ENCODE data around the gene PKNOX2. TPM values are rescaled to one million over a fixed set of nuclear protein-coding genes. Genes with fewer than 3 reads are reported as not detected.

Gene PKNOX2
- total and polyA plus RNA-seq, 2 of the 4 experiments (the other 2 are of a cell fraction) = 0.72 to 2.3 TPM

- CTCF ChIA-PET = no interaction called here
- WGBS, 2 experiments (ENCODE audit: extremely low coverage in 2 of 2, insufficient read length in 1 of 2) = 92% methylated on average over 2 of the region's 7 CpGs; no CpG with 5 or more reads in 1 of the 2 experiments
Observed at GRCh38 chr11:125253289-125253688, 88.7 kb downstream of the PKNOX2 start.

More at GRCh38 chr11:125253289-125253688, 88.7 kb downstream of the PKNOX2 start:
- H3K18ac ChIP-seq (ENCODE audit: low read depth, low read length) = no peak overlapping the region
- H3K36me3 ChIP-seq (ENCODE audit: control insufficient read depth, insufficient read depth, low read length) = no peaks in the 10 kb centered on the region
- ATAC-seq (ENCODE audit: low read depth) (no peak), DNase-seq (no peak)
- no peak overlapping the region for H4K8ac ChIP-seq (ENCODE audit: low read depth in 2 of 2, low read length in 2 of 2)
- no peak overlapping the region for H3K9ac ChIP-seq (ENCODE audit: low read depth, low read length)
- H2AFZ ChIP-seq (replicated peaks; ENCODE audit: low read length, poor library complexity) = no peak overlapping the region
- no peaks in the 10 kb centered on the region for H4K20me1 ChIP-seq (ENCODE audit: insufficient read depth, low read length)
- H3K4me1 ChIP-seq (ENCODE audit: control insufficient read depth, insufficient read depth, low read length) = peaks cover 3% of the 10 kb centered on the region; the same call in 1 of the 2 replicates
- in situ Hi-C loops (cut with MboI; ENCODE audit: low sequenced_read_pairs) = no loop called here
- H4K91ac ChIP-seq (ENCODE audit: insufficient read depth, low read depth, low read length) = no peak overlapping the region
- no peak overlapping the region for H4K5ac ChIP-seq (ENCODE audit: low read depth, low read length)
- H3K27me3 ChIP-seq (ENCODE audit: control insufficient read depth, insufficient read depth, low read length) = no peaks in the 10 kb centered on the region; the same call in 1 of the 2 replicates
- H3K4me2 ChIP-seq (ENCODE audit: low read depth, low read length) = no peak overlapping the region
- H3K79me1 ChIP-seq (ENCODE audit: low read depth in 1 of 2, low read length in 2 of 2) = no peaks in the 10 kb centered on the region
- no peak overlapping the region for H2BK20ac ChIP-seq (ENCODE audit: low read depth, low read length)
- intact Hi-C loops (cut with micrococcal nuclease) = no loop called here
- H3K9me1 ChIP-seq (ENCODE audit: insufficient read depth, low read length) = peaks cover 4% of the 10 kb centered on the region; the same call in 1 of the 2 replicates
- H3K4ac ChIP-seq (ENCODE audit: low read depth, low read length) = no peak overlapping the region
- H2AK5ac ChIP-seq (ENCODE audit: low read depth, low read length) = no peak overlapping the region
- no peak overlapping the region for H3K27ac ChIP-seq (ENCODE audit: insufficient read depth, low read length)
- H3K4me3 ChIP-seq (ENCODE audit: insufficient read depth, low read depth, low read length) = no peak overlapping the region
- H3K9me3 ChIP-seq (ENCODE audit: control insufficient read depth, insufficient read depth, low read length) = no peaks in the 10 kb centered on the region
- no peak overlapping the region for H2BK120ac ChIP-seq (ENCODE audit: low read depth, low read length)
- no peak overlapping the region for H2AK9ac ChIP-seq (replicated peaks; ENCODE audit: low read depth, low read length, poor library complexity)
- POLR2A ChIA-PET (ENCODE audit: unreplicated experiment) = no interaction called here
- dilution Hi-C loops (cut with HindIII; ENCODE audit: low sequenced_read_pairs, unreplicated experiment) = no loop called here
- H3K23ac ChIP-seq (ENCODE audit: low read depth, low read length) = no peak overlapping the region
- TF ChIP-seq MXI1 (IDR thresholded peaks at IDR 0.05; ENCODE audit: borderline replicate concordance, low read depth, low read length) (no peak), NFE2L2 (IDR thresholded peaks at IDR 0.05; ENCODE audit: low read depth, low read length) (no peak), SMC3 (IDR thresholded peaks at IDR 0.05; ENCODE audit: low read depth, low read length) (no peak), CTCF (conservative IDR thresholded peaks at IDR 0.05; ENCODE audit: low read depth, low read length) (no peak), POLR2A (IDR thresholded peaks at IDR 0.05; ENCODE audit: low read depth, low read length) (no peak), FOS (IDR thresholded peaks at IDR 0.05; ENCODE audit: low read depth, low read length) (no peak), RCOR1 (IDR thresholded peaks at IDR 0.05; ENCODE audit: insufficient replicate concordance, low read length) (no peak), RFX5 (IDR thresholded peaks at IDR 0.05; ENCODE audit: low read depth, low read length) (no peak), CHD1 (IDR thresholded peaks at IDR 0.05; ENCODE audit: low read depth, low read length) (no peak)
- H3K14ac ChIP-seq (replicated peaks; ENCODE audit: low read depth, low read length) = no peak overlapping the region
- H2BK5ac ChIP-seq (ENCODE audit: low read depth, low read length, poor library complexity, severe bottlenecking) = no peak overlapping the region
- BruUV-seq (replicated peaks) = no TSS peak
- no peak overlapping the region for H2BK15ac ChIP-seq (ENCODE audit: low read depth, low read length)
- no peak overlapping the region for H3K56ac ChIP-seq (ENCODE audit: extremely low read depth, insufficient read depth, low read length)

All from IMR-90 (cell line).